Measurements from ENCODE around the gene RNF215. TPM values are rescaled to one million over a fixed set of nuclear protein-coding genes. Genes with fewer than 3 reads are reported as not detected.

Gene RNF215
- polyA plus RNA-seq, result 17.0 TPM
- long read RNA-seq, donor 1, partial matches to known transcripts, result 0 of 1 reads
- long read RNA-seq, donor 1, other reads (novel, unspliced or antisense), result 0 of 1 reads
- long read RNA-seq, donor 2, transcript RNF215-203 (9 exons, 1,992 nt), result major isoform, 7 of 8 reads
- long read RNA-seq, donor 2, partial matches to known transcripts, result 0 of 8 reads
- long read RNA-seq, donor 2, other reads (novel, unspliced or antisense), result 0 of 8 reads
- long read RNA-seq, donor 3, partial matches to known transcripts, result 0 of 4 reads
- long read RNA-seq, donor 3, other reads (novel, unspliced or antisense), result 0 of 4 reads
- long read RNA-seq, donor 4, result 0 reads
- long read RNA-seq, donor 5, partial matches to known transcripts, result 0 of 3 reads
- long read RNA-seq, donor 5, other reads (novel, unspliced or antisense), result 0 of 3 reads
- long read RNA-seq, donor 6, partial matches to known transcripts, result 0 of 1 reads
- long read RNA-seq, donor 6, other reads (novel, unspliced or antisense), result 0 of 1 reads
- long read RNA-seq, donor 7, partial matches to known transcripts, result 0 of 4 reads
- long read RNA-seq, donor 7, other reads (novel, unspliced or antisense), result 0 of 4 reads
- long read RNA-seq, donor 8, transcript RNF215-203 (9 exons, 1,992 nt), result major isoform, 5 of 13 reads
- long read RNA-seq, donor 8, partial matches to known transcripts, result 0 of 13 reads
- long read RNA-seq, donor 8, other reads (novel, unspliced or antisense), result 6 of 13 reads
- long read RNA-seq, donor 9, partial matches to known transcripts, result 0 of 9 reads
- long read RNA-seq, donor 9, other reads (novel, unspliced or antisense), result 6 of 9 reads
- long read RNA-seq, donor 10, partial matches to known transcripts, result 0 of 14 reads
- long read RNA-seq, donor 10, other reads (novel, unspliced or antisense), result 12 of 14 reads
- long read RNA-seq, donor 11, result 0 reads

DNA sequence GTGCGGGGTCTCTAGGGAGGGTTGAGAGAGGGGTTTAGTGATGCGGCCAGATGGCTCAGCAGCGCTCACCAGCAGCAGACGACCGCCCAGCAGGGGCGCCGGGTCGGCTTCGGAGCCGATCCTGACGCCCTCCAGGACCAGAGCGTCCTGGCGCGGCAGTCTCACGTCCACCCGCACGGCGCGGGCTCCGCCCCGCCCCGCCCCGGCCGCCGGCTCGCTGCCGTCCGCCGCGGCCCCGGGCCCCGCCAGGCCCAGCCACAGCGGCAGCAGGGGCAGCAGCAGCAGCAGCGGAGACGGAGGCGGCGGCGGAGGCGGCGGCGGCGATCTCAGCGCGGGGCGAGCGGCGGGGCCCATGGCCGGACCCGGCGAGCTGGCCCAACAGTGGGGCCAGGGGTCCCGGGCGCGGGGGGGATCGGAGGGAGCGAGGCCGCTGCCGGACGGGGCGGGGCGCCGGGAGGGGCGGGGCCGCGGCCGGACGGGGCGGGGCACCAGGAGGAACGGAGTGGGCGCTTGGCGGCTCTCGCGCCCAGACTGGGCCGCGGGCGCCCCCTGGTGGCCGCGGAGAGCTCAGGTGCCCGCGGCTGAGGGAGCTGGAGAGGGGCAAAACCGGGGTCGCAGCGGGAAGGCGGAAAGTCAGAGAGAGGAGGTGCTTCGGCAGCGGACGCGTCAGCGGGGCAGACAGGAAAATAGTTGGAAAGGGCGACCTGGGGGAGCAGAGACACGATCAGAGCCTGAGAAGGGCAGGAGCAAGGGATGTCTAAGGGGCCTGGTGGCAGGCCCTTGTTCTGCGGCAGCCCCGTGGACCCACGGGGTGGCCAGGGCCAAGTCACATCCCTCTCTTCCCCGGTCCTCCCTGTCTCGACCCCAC lies at the start of gene RNF215:
Gene RNF215, minus strand, starts transcription at position 452 of the 868 bp plus-strand sequence. Its CDS starts 98 bp downstream, at position 354.
- peaks cover 14% of the 10 kb centered on the region for H3K36me3 ChIP-seq (ENCODE audit: control insufficient read depth, insufficient read depth, low read length)
- H3K4me3 ChIP-seq (ENCODE audit: low read length), result peak within 1 kb of the TSS; percentile 45
- H3K27ac ChIP-seq (ENCODE audit: low read length), result no peak within 1 kb of the TSS
- H3K9me3 ChIP-seq (ENCODE audit: control insufficient read depth, low read depth, low read length), result no peaks in the 10 kb centered on the region
- no peaks in the 10 kb centered on the region for H3K27me3 ChIP-seq (ENCODE audit: control insufficient read depth, insufficient read depth, low read length)
- peaks cover 9% of the 10 kb centered on the region for H3K4me1 ChIP-seq (ENCODE audit: control insufficient read depth, insufficient read depth, low read length)
- peak; percentile 77 to 80 for DNase-seq
- WGBS (ENCODE audit: insufficient coverage, low lambda C conversion rate), result no CpG with 5 or more reads among the region's 95 CpGs

DNA sequence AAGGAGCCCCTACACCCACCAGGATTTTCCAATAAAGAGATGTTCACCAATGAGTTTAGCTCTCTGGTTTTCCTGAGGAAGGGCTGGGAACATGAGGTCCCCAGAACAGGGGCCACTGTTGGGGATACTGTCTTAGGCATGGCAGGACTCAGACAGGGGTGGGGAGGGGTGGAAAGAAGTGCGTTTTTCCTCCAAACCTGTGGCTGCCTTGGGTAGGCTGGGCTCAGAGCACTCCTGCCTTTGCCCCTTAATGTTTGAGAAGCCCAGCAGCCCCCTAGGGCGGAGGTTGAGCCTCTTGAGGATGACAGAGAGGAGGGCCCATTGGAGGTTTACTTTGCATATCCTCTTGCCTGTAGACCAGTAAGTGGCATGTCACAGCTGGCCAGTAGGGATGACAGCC lies 49.0 kb upstream of the RNF215 start:
- H3K4me1 ChIP-seq (ENCODE audit: control insufficient read depth, insufficient read depth, low read length), result peaks cover 28% of the 10 kb centered on the region
- no peaks in the 10 kb centered on the region for H3K27me3 ChIP-seq (ENCODE audit: control insufficient read depth, insufficient read depth, low read length)
- no peaks in the 10 kb centered on the region for H3K36me3 ChIP-seq (ENCODE audit: control insufficient read depth, insufficient read depth, low read length)
- WGBS (ENCODE audit: insufficient coverage, low lambda C conversion rate), result no CpG with 5 or more reads among the region's 2 CpGs
- H3K4me3 ChIP-seq (ENCODE audit: low read length), result no peak overlapping the region
- H3K27ac ChIP-seq (ENCODE audit: low read length), result no peak overlapping the region
- no peak for DNase-seq
- H3K9me3 ChIP-seq (ENCODE audit: control insufficient read depth, low read depth, low read length), result no peaks in the 10 kb centered on the region

DNA sequence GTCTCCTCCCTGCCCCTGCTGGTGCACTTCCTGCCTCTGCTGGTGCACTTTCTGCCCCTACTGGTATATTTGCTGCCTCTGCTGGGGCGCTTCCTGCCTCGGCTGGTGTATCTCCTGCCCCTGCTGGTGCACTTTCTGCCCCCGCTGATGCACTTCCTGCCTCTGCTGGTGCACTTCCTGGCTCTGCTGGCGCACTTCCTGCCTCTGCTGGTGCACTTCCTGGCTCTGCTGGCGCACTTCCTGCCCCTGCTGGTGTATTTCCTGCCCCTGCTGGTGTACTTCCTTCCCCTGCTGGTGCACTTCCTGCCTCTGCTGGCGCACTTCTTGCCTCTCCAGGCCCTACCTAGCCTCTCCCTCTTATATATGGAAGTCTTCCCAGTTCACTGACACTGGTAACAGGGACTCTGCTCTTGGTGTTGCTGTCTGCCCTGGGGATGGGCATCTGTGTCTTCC lies 48.5 kb upstream of the RNF215 start:
- H3K4me3 ChIP-seq (ENCODE audit: low read length), result no peak overlapping the region
- WGBS (ENCODE audit: insufficient coverage, low lambda C conversion rate), result no CpG with 5 or more reads among the region's 6 CpGs
- H3K27me3 ChIP-seq (ENCODE audit: control insufficient read depth, insufficient read depth, low read length), result no peaks in the 10 kb centered on the region
- DNase-seq, result no peak
- H3K36me3 ChIP-seq (ENCODE audit: control insufficient read depth, insufficient read depth, low read length), result no peaks in the 10 kb centered on the region
- H3K9me3 ChIP-seq (ENCODE audit: control insufficient read depth, low read depth, low read length), result no peaks in the 10 kb centered on the region
- H3K27ac ChIP-seq (ENCODE audit: low read length), result no peak overlapping the region
- peaks cover 28% of the 10 kb centered on the region for H3K4me1 ChIP-seq (ENCODE audit: control insufficient read depth, insufficient read depth, low read length)

DNA sequence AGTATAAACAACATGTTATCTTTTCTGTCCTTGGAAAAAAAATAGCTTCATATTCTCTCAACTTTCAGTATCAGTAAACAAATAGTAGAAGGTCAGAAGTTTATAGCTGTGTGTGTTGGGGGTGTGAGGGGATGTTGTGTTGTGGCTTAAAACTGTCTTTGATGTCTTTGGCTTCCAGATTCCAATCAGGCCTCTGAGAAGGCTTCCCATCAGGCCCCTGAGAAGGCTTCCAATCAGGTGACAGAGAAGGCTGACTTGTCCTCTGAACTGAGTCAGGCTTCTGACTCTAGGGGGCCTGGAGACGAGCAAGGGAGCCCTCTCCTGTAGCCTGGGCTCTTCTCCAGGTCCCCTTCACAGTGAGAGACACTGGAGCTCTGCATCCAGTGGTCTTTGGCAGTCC lies 47.6 kb upstream of the RNF215 start:
- DNase-seq, result no peak
- Histone ChIP-seq H3K9me3 (ENCODE audit: control insufficient read depth, low read depth, low read length) (no peaks in the 10 kb centered on the region), H3K27ac (ENCODE audit: low read length) (no peak overlapping the region), H3K36me3 (ENCODE audit: control insufficient read depth, insufficient read depth, low read length) (no peaks in the 10 kb centered on the region), H3K27me3 (ENCODE audit: control insufficient read depth, insufficient read depth, low read length) (no peaks in the 10 kb centered on the region), H3K4me1 (ENCODE audit: control insufficient read depth, insufficient read depth, low read length) (peaks cover 28% of the 10 kb centered on the region), H3K4me3 (ENCODE audit: low read length) (no peak overlapping the region)
- no CpG with 5 or more reads among the region's 1 CpG for WGBS (ENCODE audit: insufficient coverage, low lambda C conversion rate)

DNA sequence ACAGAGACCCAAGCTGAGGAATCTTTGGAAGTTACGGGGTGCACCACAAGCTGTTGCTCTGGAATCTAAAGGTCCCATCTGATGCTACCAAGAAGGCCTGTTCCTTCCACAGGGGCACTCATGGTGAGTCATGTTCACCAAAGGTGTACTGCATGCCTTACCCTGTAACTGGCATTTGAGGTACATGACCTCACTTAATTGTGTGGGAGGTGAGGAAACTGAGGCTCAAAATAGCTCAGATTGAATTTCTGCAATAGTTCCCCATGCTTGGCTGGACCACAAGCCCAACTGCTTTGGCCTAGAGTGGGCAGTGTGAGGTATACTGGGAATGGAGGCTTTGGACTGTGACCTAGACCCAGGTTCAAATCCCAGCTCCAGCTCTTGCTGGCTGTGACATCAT lies 46.6 kb upstream of the RNF215 start:
- H3K9me3 ChIP-seq (ENCODE audit: control insufficient read depth, low read depth, low read length), result no peaks in the 10 kb centered on the region
- no peaks in the 10 kb centered on the region for H3K27me3 ChIP-seq (ENCODE audit: control insufficient read depth, insufficient read depth, low read length)
- H3K27ac ChIP-seq (ENCODE audit: low read length), result no peak overlapping the region
- DNase-seq, result no peak
- no peak overlapping the region for H3K4me3 ChIP-seq (ENCODE audit: low read length)
- WGBS (ENCODE audit: insufficient coverage, low lambda C conversion rate), result no CpG with 5 or more reads among the region's 1 CpG
- peaks cover 28% of the 10 kb centered on the region for H3K4me1 ChIP-seq (ENCODE audit: control insufficient read depth, insufficient read depth, low read length)
- H3K36me3 ChIP-seq (ENCODE audit: control insufficient read depth, insufficient read depth, low read length), result no peaks in the 10 kb centered on the region

DNA sequence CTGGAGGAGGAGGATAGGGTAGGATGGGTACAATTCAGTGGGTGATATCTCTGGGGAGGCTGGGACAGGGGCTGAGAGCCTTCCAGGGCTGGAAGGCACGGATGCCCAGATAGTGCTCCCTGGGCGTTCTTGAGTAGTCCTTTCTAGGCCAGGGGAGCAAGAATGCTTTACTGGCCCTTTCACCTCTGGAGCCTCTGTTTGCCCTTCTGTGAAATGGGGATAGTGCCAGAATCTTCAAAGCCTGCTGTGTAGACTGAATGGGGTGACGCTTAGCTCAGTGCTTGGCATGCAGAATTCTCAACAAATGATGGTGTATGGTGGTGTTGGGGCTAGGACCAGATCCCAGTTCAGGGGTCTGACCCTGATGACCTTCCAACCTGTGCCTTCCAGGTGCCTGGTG lies 46.0 kb upstream of the RNF215 start:
- Histone ChIP-seq H3K4me1 (ENCODE audit: control insufficient read depth, insufficient read depth, low read length) (peaks cover 28% of the 10 kb centered on the region), H3K9me3 (ENCODE audit: control insufficient read depth, low read depth, low read length) (no peaks in the 10 kb centered on the region), H3K27me3 (ENCODE audit: control insufficient read depth, insufficient read depth, low read length) (no peaks in the 10 kb centered on the region), H3K36me3 (ENCODE audit: control insufficient read depth, insufficient read depth, low read length) (no peaks in the 10 kb centered on the region), H3K4me3 (ENCODE audit: low read length) (no peak overlapping the region), H3K27ac (ENCODE audit: low read length) (no peak overlapping the region)
- no peak for DNase-seq
- no CpG with 5 or more reads among the region's 3 CpGs for WGBS (ENCODE audit: insufficient coverage, low lambda C conversion rate)

DNA sequence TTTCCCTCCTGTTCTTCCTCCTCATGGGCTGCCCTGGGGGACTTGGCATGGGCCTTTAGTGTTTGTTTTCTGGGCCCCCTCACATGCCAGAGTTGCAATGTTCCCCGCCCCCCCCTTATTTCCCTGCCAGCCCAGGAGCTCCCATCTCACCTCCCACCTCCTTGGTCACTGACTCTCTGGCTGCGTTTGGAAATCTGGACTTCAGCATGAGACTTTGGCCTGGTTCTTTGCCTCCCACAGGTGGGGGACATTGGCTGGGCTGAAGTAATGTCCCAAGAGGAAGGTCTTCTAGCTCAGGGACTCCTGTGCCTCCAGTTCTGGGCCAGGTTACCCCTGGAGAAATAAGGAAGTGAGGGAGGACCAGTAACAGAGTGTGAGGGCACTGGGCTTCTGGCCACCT lies 45.3 kb upstream of the RNF215 start:
- H3K4me1 ChIP-seq (ENCODE audit: control insufficient read depth, insufficient read depth, low read length), result peaks cover 28% of the 10 kb centered on the region
- peak; percentile 71 to 82 for DNase-seq
- H3K27ac ChIP-seq (ENCODE audit: low read length), result peak overlapping the region; percentile 45

DNA sequence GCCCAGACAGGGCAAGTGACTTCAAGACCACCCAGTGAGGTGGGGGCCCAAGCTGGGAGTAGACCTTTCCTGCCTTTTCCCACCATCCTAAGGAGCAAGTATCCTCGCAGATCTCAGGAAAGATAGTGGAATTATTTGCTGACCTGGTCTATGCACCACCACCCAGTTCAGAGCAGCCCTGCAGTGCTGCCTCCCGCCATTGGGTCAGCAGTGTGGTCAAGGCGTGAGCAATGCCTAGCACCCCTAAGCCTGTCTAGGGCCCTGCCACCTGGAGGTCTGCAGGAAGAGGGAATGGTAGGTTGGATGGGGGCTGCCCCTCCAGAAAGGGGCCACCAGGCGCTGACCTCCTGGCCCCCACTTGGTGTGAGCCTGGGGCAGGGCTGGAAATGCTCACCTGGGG lies 44.9 kb upstream of the RNF215 start:
- Histone ChIP-seq H3K9me3 (ENCODE audit: control insufficient read depth, low read depth, low read length) (no peaks in the 10 kb centered on the region), H3K27ac (ENCODE audit: low read length) (no peak overlapping the region), H3K4me1 (ENCODE audit: control insufficient read depth, insufficient read depth, low read length) (peaks cover 28% of the 10 kb centered on the region), H3K4me3 (ENCODE audit: low read length) (no peak overlapping the region), H3K27me3 (ENCODE audit: control insufficient read depth, insufficient read depth, low read length) (no peaks in the 10 kb centered on the region), H3K36me3 (ENCODE audit: control insufficient read depth, insufficient read depth, low read length) (no peaks in the 10 kb centered on the region)
- DNase-seq, result no peak
- no CpG with 5 or more reads among the region's 4 CpGs for WGBS (ENCODE audit: insufficient coverage, low lambda C conversion rate)

More for the DNA sequence above, 45.3 kb upstream of the RNF215 start:
- no peaks in the 10 kb centered on the region for H3K9me3 ChIP-seq (ENCODE audit: control insufficient read depth, low read depth, low read length)
- H3K4me3 ChIP-seq (ENCODE audit: low read length), result no peak overlapping the region
- no peaks in the 10 kb centered on the region for H3K27me3 ChIP-seq (ENCODE audit: control insufficient read depth, insufficient read depth, low read length)
- no peaks in the 10 kb centered on the region for H3K36me3 ChIP-seq (ENCODE audit: control insufficient read depth, insufficient read depth, low read length)
- no CpG with 5 or more reads among the region's 2 CpGs for WGBS (ENCODE audit: insufficient coverage, low lambda C conversion rate)

DNA sequence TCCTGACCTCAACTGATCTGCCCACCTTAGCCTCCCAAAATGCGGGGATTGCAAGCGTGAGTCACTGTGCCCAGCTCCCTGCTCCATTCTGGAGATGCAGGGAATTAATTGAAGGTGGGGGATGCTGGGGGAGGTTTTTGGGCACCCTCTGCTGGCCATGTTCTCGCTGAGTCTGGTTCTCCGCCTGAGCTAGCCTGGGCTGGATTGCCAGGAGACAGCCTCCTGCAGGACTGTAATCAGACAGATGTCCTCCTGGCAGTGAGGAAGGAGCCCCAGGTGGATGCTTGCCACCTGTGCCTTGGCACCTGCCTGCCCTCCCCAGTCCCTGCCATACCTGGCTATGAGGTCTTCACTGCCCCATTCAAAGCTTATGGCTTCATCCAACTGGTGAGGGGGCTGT lies 43.7 kb upstream of the RNF215 start:
- H3K27ac ChIP-seq (ENCODE audit: low read length), result no peak overlapping the region
- H3K36me3 ChIP-seq (ENCODE audit: control insufficient read depth, insufficient read depth, low read length), result no peaks in the 10 kb centered on the region
- peaks cover 28% of the 10 kb centered on the region for H3K4me1 ChIP-seq (ENCODE audit: control insufficient read depth, insufficient read depth, low read length)
- no peaks in the 10 kb centered on the region for H3K9me3 ChIP-seq (ENCODE audit: control insufficient read depth, low read depth, low read length)
- no CpG with 5 or more reads among the region's 4 CpGs for WGBS (ENCODE audit: insufficient coverage, low lambda C conversion rate)
- H3K4me3 ChIP-seq (ENCODE audit: low read length), result no peak overlapping the region
- no peak for DNase-seq
- H3K27me3 ChIP-seq (ENCODE audit: control insufficient read depth, insufficient read depth, low read length), result no peaks in the 10 kb centered on the region

DNA sequence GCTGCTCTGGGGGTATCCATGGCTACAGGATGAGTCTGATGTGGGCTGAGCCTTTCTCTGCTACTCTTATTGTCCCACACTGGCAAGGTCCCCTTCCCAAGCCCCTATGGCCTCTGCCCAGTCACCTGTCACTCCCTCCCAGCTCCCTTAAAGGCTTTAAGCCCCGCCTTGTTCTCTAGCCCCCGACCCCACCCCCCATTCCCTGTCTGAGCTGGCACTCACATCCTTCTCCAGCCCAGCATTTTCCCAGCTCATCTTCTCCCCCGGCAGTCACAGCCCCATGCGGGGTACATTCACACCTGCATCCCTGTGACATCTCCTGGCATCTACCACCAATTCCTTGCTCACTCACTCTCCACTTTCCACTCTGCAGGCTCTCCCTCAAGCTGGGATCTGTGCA lies 42.7 kb upstream of the RNF215 start:
- no peak for DNase-seq
- no peaks in the 10 kb centered on the region for H3K27me3 ChIP-seq (ENCODE audit: control insufficient read depth, insufficient read depth, low read length)

More for the DNA sequence above, 42.7 kb upstream of the RNF215 start:
- Histone ChIP-seq H3K36me3 (ENCODE audit: control insufficient read depth, insufficient read depth, low read length) (no peaks in the 10 kb centered on the region), H3K27ac (ENCODE audit: low read length) (no peak overlapping the region), H3K4me3 (ENCODE audit: low read length) (no peak overlapping the region), H3K4me1 (ENCODE audit: control insufficient read depth, insufficient read depth, low read length) (peaks cover 29% of the 10 kb centered on the region), H3K9me3 (ENCODE audit: control insufficient read depth, low read depth, low read length) (no peaks in the 10 kb centered on the region)
- WGBS (ENCODE audit: insufficient coverage, low lambda C conversion rate), result 50% methylated on average over 3 of the region's 4 CpGs

Data from large intestine (tissue), 12 donors.